Breast epithelium (tissue), 4 donors: ENCODE measurements around the gene HDHD3. TPM values are rescaled to one million over a fixed set of nuclear protein-coding genes. Genes with fewer than 3 reads are reported as not detected.
A peak's percentile ranks its signal among the peaks of the same experiment; 100 is the strongest.

Source experiments
- DNase-seq, 2 donors: peaks; one replicate each; pipeline ENCODE4 v3.0.0-alpha.2; 2019; ENCODE audit warnings: low spot score in 2 of 2
- H3K27ac ChIP-seq, 2 donors: fragments of 200-600 bp; sonication (generic) in 1 of 2; one replicate each; pipeline ENCODE4 v1.5.1; 2016 to 2019; ENCODE audit warnings: mild to moderate bottlenecking in 1 of 2
- H3K27me3 ChIP-seq, 2 donors: fragments of 200-600 bp; sonication (generic) in 1 of 2; one replicate each; pipeline versions ENCODE4 v1.5.1 to v1.6.0; 2017 to 2019; ENCODE audit warnings: control low read depth in 1 of 2, mild to moderate bottlenecking in 1 of 2
- H3K36me3 ChIP-seq: fragments of 200-600 bp; one replicate; pipeline ENCODE4 v1.5.1; 2019
- H3K4me1 ChIP-seq, 2 donors: fragments of 200-600 bp; sonication (generic); one replicate each; pipeline ENCODE4 v1.5.1; 2016 to 2019; ENCODE audit warnings: control low read depth in 1 of 2
- H3K4me3 ChIP-seq, 3 donors: fragments of 200-600 bp; sonication (generic); 1 replicate in 2 of 3; 2 replicates in 1 of 3; pipeline ENCODE4 v1.5.1; 2016 to 2019; ENCODE audit warnings: mild to moderate bottlenecking in 3 of 3, moderate library complexity in 2 of 3
- H3K9me3 ChIP-seq, 2 donors: fragments of 200-600 bp; sonication (generic) in 1 of 2; one replicate each; pipeline ENCODE4 v1.5.1; 2016 to 2019; ENCODE audit warnings: control low read depth in 1 of 2
- CTCF ChIP-seq, 3 donors: fragments of 450-650 bp; IDR thresholded peaks; one replicate each; pipeline ENCODE4 v1.5.1; 2016 to 2017; ENCODE audit warnings: antibody characterized with exemption in 3 of 3, mild to moderate bottlenecking in 3 of 3, moderate library complexity in 3 of 3
- POLR2A ChIP-seq: fragments of 450-650 bp; IDR thresholded peaks from one replicate; pipeline ENCODE4 v1.6.1; 2016; ENCODE audit warnings: antibody characterized with exemption, mild to moderate bottlenecking, moderate library complexity
- POLR2AphosphoS5 ChIP-seq, 3 donors: sonication (generic); formaldehyde crosslinking; IDR thresholded peaks; one replicate each; pipeline ENCODE4 v1.6.1; 2017; ENCODE audit warnings: antibody characterized with exemption in 3 of 3
- intact Hi-C: fragments of 100-400 bp; cut with DNase I; formaldehyde crosslinking; loops from one replicate; pipeline ENCODE4 v1.15.1; 2023; ENCODE audit warnings: low total_unique reads
- total RNA-seq, 3 donors: library from RNA; depleted of rRNA; stranded (reverse); fragments of >200 nt; gene quantifications; one replicate each; pipeline ENCODE4 v1.1.0, GENCODE V29; 2016

Gene HDHD3
- total RNA-seq, 3 donors from 2014 or later: 24.5 to 66.9 (median 54.1) TPM

GRCh38 chr9:113352006-113352405 lies 24.8 kb downstream of the HDHD3 start:
- Histone ChIP-seq H3K27ac (no peak overlapping the region), H3K4me3 (no peak overlapping the region), H3K9me3 (no peaks in the 10 kb centered on the region), H3K36me3 (no peaks in the 10 kb centered on the region), H3K4me1 (no peaks in the 10 kb centered on the region), H3K27me3 (no peaks in the 10 kb centered on the region)
- no peak for DNase-seq
- intact Hi-C loops: no loop called here
- TF ChIP-seq CTCF (IDR thresholded peaks at IDR 0.05) (no peak), POLR2AphosphoS5 (IDR thresholded peaks at IDR 0.05) (no peak), POLR2A (no peak)

- intact Hi-C loops: no loop called here
- Histone ChIP-seq H3K4me3 (no peak overlapping the region), H3K9me3 (no peaks in the 10 kb centered on the region), H3K4me1 (no peaks in the 10 kb centered on the region), H3K27me3 (no peaks in the 10 kb centered on the region), H3K27ac (peak overlapping the region; percentile 32 to 81), H3K36me3 (no peaks in the 10 kb centered on the region)
- no peak for TF ChIP-seq POLR2A
- TF ChIP-seq POLR2AphosphoS5 (IDR thresholded peaks at IDR 0.05): no peak
- no peak for TF ChIP-seq CTCF (IDR thresholded peaks at IDR 0.05)
- no peak for DNase-seq
Observed at GRCh38 chr9:113350937-113351336, 25.8 kb downstream of the HDHD3 start.

DNA sequence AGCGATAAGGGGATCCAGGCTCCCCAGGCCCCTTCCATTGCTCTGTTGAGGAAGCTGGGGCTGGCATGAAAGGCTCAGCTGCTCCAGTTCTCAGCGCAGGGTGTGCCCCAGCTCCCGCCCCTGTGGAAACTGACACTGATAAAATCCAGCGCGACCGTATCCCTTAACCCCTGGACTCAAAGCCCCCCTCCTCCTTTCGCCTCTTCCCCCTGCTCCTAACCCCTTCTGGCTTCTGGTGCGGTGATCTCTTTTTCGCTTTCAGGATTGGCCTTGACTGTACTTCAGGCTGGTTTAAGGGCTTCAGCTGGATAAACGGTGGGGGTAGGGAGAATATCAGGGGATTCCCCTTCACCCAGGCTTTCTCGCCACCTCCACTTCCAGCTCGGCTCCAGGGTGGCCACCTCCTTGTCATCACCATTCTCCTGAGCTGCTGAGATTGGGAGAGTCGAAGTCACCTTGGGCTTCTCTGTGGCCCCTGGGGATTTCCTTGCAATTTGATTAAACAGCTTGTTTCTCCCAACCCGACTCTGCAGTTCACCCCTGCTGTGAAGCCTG lies 26.6 kb downstream of the HDHD3 start:
- Histone ChIP-seq H3K9me3 (no peaks in the 10 kb centered on the region), H3K27me3 (no peaks in the 10 kb centered on the region), H3K4me1 (no peaks in the 10 kb centered on the region), H3K27ac (peak overlapping the region; percentile 75 to 81), H3K36me3 (no peaks in the 10 kb centered on the region), H3K4me3 (peak overlapping the region in 2 of 3 donors; percentile 65 to 75)
- no peak for DNase-seq
- TF ChIP-seq POLR2A: no peak
- TF ChIP-seq CTCF (IDR thresholded peaks at IDR 0.05): no peak
- TF ChIP-seq POLR2AphosphoS5 (IDR thresholded peaks at IDR 0.05): no peak
- intact Hi-C loops: no loop called here

GRCh38 chr9:113349445-113350094 lies 27.2 kb downstream of the HDHD3 start, which contains the start of gene BSPRY:
BSPRY (plus strand) TSS chr9:113349541; CDS start chr9:113349580, 39 bp downstream.
- Histone ChIP-seq H3K27ac (peak within 1 kb of the TSS; percentile 75 to 81), H3K27me3 (no peaks in the 10 kb centered on the region)
- DNase-seq: no peak

More at GRCh38 chr9:113349445-113350094, 27.2 kb downstream of the HDHD3 start, which contains the start of gene BSPRY:
- Histone ChIP-seq H3K9me3 (no peaks in the 10 kb centered on the region), H3K4me3 (peak within 1 kb of the TSS; percentile 31 to 75 (median 65)), H3K4me1 (no peaks in the 10 kb centered on the region), H3K36me3 (no peaks in the 10 kb centered on the region)
- TF ChIP-seq POLR2AphosphoS5 (IDR thresholded peaks at IDR 0.05) (no peak), CTCF (IDR thresholded peaks at IDR 0.05) (no peak), POLR2A (no peak)
- intact Hi-C loops: no loop called here
